Testis (tissue), 3 donors: ENCODE data around the gene RNF175. TPM values are rescaled to one million over a fixed set of nuclear protein-coding genes. Genes with fewer than 3 reads are reported as not detected.

Experiments
- DNase-seq: peaks from one replicate; pipeline ENCODE4 v3.0.0-alpha.2; 2019
- H3K27ac ChIP-seq, 2 donors: fragments of 200-600 bp; sonication (generic); one replicate each; pipeline ENCODE4 v1.5.1; 2019
- H3K27me3 ChIP-seq: fragments of 200-600 bp; sonication (generic); one replicate; pipeline ENCODE4 v1.5.1; 2019
- H3K36me3 ChIP-seq: fragments of 200-600 bp; sonication (generic); one replicate; pipeline ENCODE4 v1.5.1; 2017; ENCODE audit warnings: low read depth; ENCODE audit errors: missing control alignments
- H3K4me1 ChIP-seq: fragments of 200-600 bp; sonication (generic); one replicate; pipeline ENCODE4 v1.5.1; 2019
- H3K4me3 ChIP-seq, 2 donors: fragments of 200-600 bp; sonication (generic); one replicate each; pipeline ENCODE4 v1.5.1; 2017 to 2019
- H3K9me3 ChIP-seq: fragments of 200-600 bp; sonication (generic); one replicate; pipeline ENCODE4 v1.5.1; 2017
- POLR2A ChIP-seq: fragments of 450-650 bp; IDR thresholded peaks from one replicate; pipeline ENCODE4 v1.6.1; 2017; ENCODE audit warnings: antibody characterized with exemption, mild to moderate bottlenecking, moderate library complexity
- WGBS, 2 donors: methylation state at CpG; one replicate each; pipeline ENCODE4 v1.1.5; 2018; 5-methylcytosine and 5-hydroxymethylcytosine counted together
- intact Hi-C: fragments of 100-400 bp; cut with DNase I; formaldehyde crosslinking; loops from one replicate; pipeline ENCODE4 v1.15.1; 2023; ENCODE audit warnings: low total_unique reads
- polyA plus RNA-seq: library from polyadenylated mRNA; stranded (reverse); fragments of 350-450 nt; fragmentation: Illumina TruSeq; extraction: RNeasy Lipid Tissue Mini Kit (QIAGEN cat#74804); gene quantifications from one replicate; pipeline ENCODE4 v1.2.3, GENCODE V29; 2014; ENCODE audit warnings: low read depth, low replicate concordance; ENCODE audit not compliant: insufficient read depth
- total RNA-seq, 2 donors: library from RNA; depleted of rRNA; stranded (reverse); fragments of >200 nt; gene quantifications; one replicate each; pipeline ENCODE4 v1.2.3, GENCODE V29; 2016
- TF ChIP-seq, protein P1 (sequence below), 3 experiments: fragments of 450-650 bp in 2 of 3; fragments of 200-600 bp in 1 of 3; sonication (generic) in 1 of 3; IDR thresholded peaks; one replicate each; pipeline ENCODE4 v1.5.1; 2016 to 2019; ENCODE audit warnings: antibody characterized with exemption in 3 of 3, mild to moderate bottlenecking in 2 of 3, moderate library complexity in 1 of 3

RNF175 gene
- total and polyA plus RNA-seq, 3 donors from 2014 or later: 0.63 to 3.0 (median 0.99) TPM

GRCh38 chr4:153789741-153790499, 30.1 kb upstream of the RNF175 start:
- no peaks in the 10 kb centered on the region for H3K27me3 ChIP-seq
- intact Hi-C loops: loop anchor here (10.0 kb wide), 1 partner anchor 525 kb away; no protein-coding TSS in a partner anchor
- 30 to 39% methylated on average over 28 of the region's 28 CpGs for WGBS, 2 donors
- no peaks in the 10 kb centered on the region for H3K9me3 ChIP-seq
- no peaks in the 10 kb centered on the region for H3K36me3 ChIP-seq
- H3K27ac ChIP-seq: no peak overlapping the region
- no peak for DNase-seq
- no peak for TF ChIP-seq POLR2A
- TF ChIP-seq, protein P1, sequence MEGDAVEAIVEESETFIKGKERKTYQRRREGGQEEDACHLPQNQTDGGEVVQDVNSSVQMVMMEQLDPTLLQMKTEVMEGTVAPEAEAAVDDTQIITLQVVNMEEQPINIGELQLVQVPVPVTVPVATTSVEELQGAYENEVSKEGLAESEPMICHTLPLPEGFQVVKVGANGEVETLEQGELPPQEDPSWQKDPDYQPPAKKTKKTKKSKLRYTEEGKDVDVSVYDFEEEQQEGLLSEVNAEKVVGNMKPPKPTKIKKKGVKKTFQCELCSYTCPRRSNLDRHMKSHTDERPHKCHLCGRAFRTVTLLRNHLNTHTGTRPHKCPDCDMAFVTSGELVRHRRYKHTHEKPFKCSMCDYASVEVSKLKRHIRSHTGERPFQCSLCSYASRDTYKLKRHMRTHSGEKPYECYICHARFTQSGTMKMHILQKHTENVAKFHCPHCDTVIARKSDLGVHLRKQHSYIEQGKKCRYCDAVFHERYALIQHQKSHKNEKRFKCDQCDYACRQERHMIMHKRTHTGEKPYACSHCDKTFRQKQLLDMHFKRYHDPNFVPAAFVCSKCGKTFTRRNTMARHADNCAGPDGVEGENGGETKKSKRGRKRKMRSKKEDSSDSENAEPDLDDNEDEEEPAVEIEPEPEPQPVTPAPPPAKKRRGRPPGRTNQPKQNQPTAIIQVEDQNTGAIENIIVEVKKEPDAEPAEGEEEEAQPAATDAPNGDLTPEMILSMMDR (IDR thresholded peaks at IDR 0.05): no peak
- peaks cover 12% of the 10 kb centered on the region for H3K4me1 ChIP-seq
- peak overlapping the region in 1 of 2 donors; percentile 32 for H3K4me3 ChIP-seq

- Histone ChIP-seq H3K9me3 (no peaks in the 10 kb centered on the region), H3K27ac (no peak within 1 kb of the TSS), H3K27me3 (no peaks in the 10 kb centered on the region), H3K4me1 (peaks cover 12% of the 10 kb centered on the region), H3K36me3 (no peaks in the 10 kb centered on the region), H3K4me3 (peak within 1 kb of the TSS in 1 of 2 donors; percentile 44)
- intact Hi-C loops: loop anchor here (10.0 kb wide), 1 partner anchor 526 kb away; no protein-coding TSS in a partner anchor
- TF ChIP-seq, protein P1 (IDR thresholded peaks at IDR 0.05): no peak
- TF ChIP-seq POLR2A: no peak
- 5 to 10% methylated on average over 23 to 72 of the region's 72 CpGs for WGBS, 2 donors
- DNase-seq: no peak
These were observed 28.8 kb upstream of the RNF175 start, which contains the start of gene SFRP2 for GRCh38 chr4:153788413-153789276. Gene SFRP2, minus strand, starts transcription at chr4:153789083. Its CDS starts 248 bp downstream, at chr4:153788835.

DNA sequence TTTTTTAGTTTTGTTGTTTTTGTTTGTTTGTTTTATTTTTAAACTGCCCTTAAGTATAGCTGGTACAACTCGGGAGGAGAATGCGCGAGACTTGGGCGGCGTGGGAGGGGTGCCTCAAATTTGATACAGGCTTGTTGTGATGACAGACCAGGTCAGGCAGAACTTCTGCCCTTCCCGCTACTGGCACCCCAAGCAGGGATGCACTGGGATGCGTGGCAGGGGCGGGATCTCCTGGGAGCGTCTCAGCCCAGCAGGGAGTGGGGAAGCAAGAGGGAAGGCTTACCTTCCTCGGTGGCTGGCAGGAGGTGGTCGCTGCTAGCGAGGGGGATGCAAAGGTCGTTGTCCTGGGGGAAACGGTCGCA, 28.2 kb upstream of the RNF175 start:
- Histone ChIP-seq H3K4me3 (peak overlapping the region in 1 of 2 donors; percentile 44), H3K9me3 (no peaks in the 10 kb centered on the region), H3K27me3 (no peaks in the 10 kb centered on the region), H3K4me1 (peaks cover 12% of the 10 kb centered on the region), H3K36me3 (no peaks in the 10 kb centered on the region), H3K27ac (no peak overlapping the region)
- 19 to 31% methylated on average over 12 to 15 of the region's 15 CpGs for WGBS, 2 donors
- no peak for DNase-seq
- intact Hi-C loops: loop anchor here (10.0 kb wide), 1 partner anchor 527 kb away; no protein-coding TSS in a partner anchor
- TF ChIP-seq, protein P1 (IDR thresholded peaks at IDR 0.05): no peak
- no peak for TF ChIP-seq POLR2A

DNA sequence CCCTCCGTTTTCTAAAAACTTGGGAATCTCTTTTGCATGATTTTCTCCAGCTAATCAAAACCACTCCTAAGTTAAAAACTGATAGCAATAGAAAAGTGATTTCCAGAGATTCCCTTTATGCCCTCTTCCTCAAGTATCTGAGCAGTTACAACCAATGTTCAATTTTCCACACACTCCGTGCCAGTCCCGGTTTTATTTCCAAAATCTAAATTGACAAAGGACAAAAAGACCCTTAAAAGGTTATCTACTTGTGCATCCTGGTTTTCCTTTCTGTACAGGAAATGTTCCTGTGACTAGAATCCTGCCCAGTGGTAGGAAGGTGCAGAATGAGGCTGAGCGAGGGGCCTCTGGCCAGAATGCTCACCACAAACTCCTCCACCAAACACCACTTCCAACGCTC, 27.8 kb upstream of the RNF175 start:
- TF ChIP-seq, protein P1 (IDR thresholded peaks at IDR 0.05): no peak
- TF ChIP-seq POLR2A: no peak
- Histone ChIP-seq H3K9me3 (no peaks in the 10 kb centered on the region), H3K4me3 (no peak overlapping the region), H3K27me3 (no peaks in the 10 kb centered on the region), H3K27ac (no peak overlapping the region), H3K36me3 (no peaks in the 10 kb centered on the region), H3K4me1 (peaks cover 12% of the 10 kb centered on the region)
- no peak for DNase-seq
- 38 to 39% methylated on average over 5 of the region's 5 CpGs for WGBS, 2 donors
- intact Hi-C loops: loop anchor here (10.0 kb wide), 1 partner anchor 527 kb away; no protein-coding TSS in a partner anchor
